PFSK-1 (cell line): Measurements from ENCODE around the gene NEK5.

Experiments
- FOXP2 ChIP-seq: optimal IDR thresholded peaks from 2 replicates; pipeline ENCODE3; 2011; ENCODE audit warnings: borderline replicate concordance, control low read depth, inconsistent platforms; ENCODE audit not compliant: insufficient read depth; ENCODE audit errors: extremely low read length, extremely low read depth
- POLR2AphosphoS5 ChIP-seq: IDR thresholded peaks from 2 replicates; pipeline ENCODE4 v1.6.1; 2012; ENCODE audit warnings: low read depth, mild to moderate bottlenecking, control low read depth, low read length, moderate library complexity
- REST ChIP-seq, 2 experiments: IDR thresholded peaks; 2 replicates each; pipeline versions ENCODE4 v1.6.1 to v1.8.0; 2011 to 2012; ENCODE audit warnings: low read depth in 2 of 2, low read length in 2 of 2, control low read depth in 1 of 2, inconsistent platforms in 1 of 2, mild to moderate bottlenecking in 1 of 2, moderate library complexity in 1 of 2; ENCODE audit not compliant: insufficient read depth in 1 of 2
- SIN3A ChIP-seq: IDR thresholded peaks from 2 replicates; pipeline ENCODE4 v1.6.1; 2012; ENCODE audit warnings: mild to moderate bottlenecking, low read length, moderate library complexity, borderline replicate concordance; ENCODE audit not compliant: insufficient read depth
- TAF1 ChIP-seq: IDR thresholded peaks from 2 replicates; pipeline ENCODE4 v1.6.1; 2012; ENCODE audit warnings: low read length, control low read depth, borderline replicate concordance; ENCODE audit not compliant: insufficient read depth

Gene NEK5

GRCh38 chr13:52160053-52160452, 31.2 kb upstream of the NEK5 start:
- TF ChIP-seq POLR2AphosphoS5 = no peak
- no peak for TF ChIP-seq TAF1
- no peak for TF ChIP-seq REST (IDR thresholded peaks at IDR 0.05; ENCODE audit: insufficient read depth in 1 of 2, low read depth in 2 of 2, low read length in 2 of 2)
- TF ChIP-seq SIN3A = no peak
- no peak for TF ChIP-seq FOXP2

- TF ChIP-seq REST (IDR thresholded peaks at IDR 0.05; ENCODE audit: insufficient read depth in 1 of 2, low read depth in 2 of 2, low read length in 2 of 2) (no peak), FOXP2 (no peak), POLR2AphosphoS5 (no peak), SIN3A (no peak), TAF1 (no peak)
These were observed 30.5 kb upstream of the NEK5 start, which contains the start of gene NEK3 for GRCh38 chr13:52159159-52159982. Gene NEK3 (minus strand): TSS chr13:52159597. CDS start chr13:52156191, 3,406 bp downstream.

GRCh38 chr13:52158629-52159158, 29.8 kb upstream of the NEK5 start:
- no peak for TF ChIP-seq FOXP2
- no peak for TF ChIP-seq SIN3A
- no peak for TF ChIP-seq TAF1
- no peak for TF ChIP-seq POLR2AphosphoS5
- no peak for TF ChIP-seq REST (IDR thresholded peaks at IDR 0.05; ENCODE audit: insufficient read depth in 1 of 2, low read depth in 2 of 2, low read length in 2 of 2)

GRCh38 chr13:52156724-52157261, 27.9 kb upstream of the NEK5 start:
- no peak for TF ChIP-seq POLR2AphosphoS5
- no peak for TF ChIP-seq REST (IDR thresholded peaks at IDR 0.05; ENCODE audit: insufficient read depth in 1 of 2, low read depth in 2 of 2, low read length in 2 of 2)
- no peak for TF ChIP-seq SIN3A
- no peak for TF ChIP-seq FOXP2
- no peak for TF ChIP-seq TAF1
